ENCODE results near the gene HRH2.

HRH2 gene

GRCh38 chr5:175731172-175731571 is 73.3 kb downstream of the HRH2 start:
- 67 to 84% methylated on average over 3 of the region's 3 CpGs for WGBS, 2 experiments (ENCODE audit: insufficient coverage in 2 of 2)
- Histone ChIP-seq H3K36me3 (ENCODE audit: control insufficient read depth, insufficient read depth, low read length) (no peaks in the 10 kb centered on the region), H3K4me3 (ENCODE audit: extremely low read depth, insufficient read depth, low read length, poor library complexity, severe bottlenecking) (no peak overlapping the region), H3K9me3 (ENCODE audit: control insufficient read depth, low read length) (no peaks in the 10 kb centered on the region), H3K4me1 (ENCODE audit: control insufficient read depth, insufficient read depth, low read length, poor library complexity, severe bottlenecking) (peaks cover 3% of the 10 kb centered on the region), H3K27ac (ENCODE audit: low read depth, low read length, severe bottlenecking) (no peak overlapping the region)

- Histone ChIP-seq H3K9me3 (ENCODE audit: control insufficient read depth, low read length) (no peaks in the 10 kb centered on the region), H3K4me3 (ENCODE audit: extremely low read depth, insufficient read depth, low read length, poor library complexity, severe bottlenecking) (no peak overlapping the region), H3K36me3 (ENCODE audit: control insufficient read depth, insufficient read depth, low read length) (no peaks in the 10 kb centered on the region), H3K27ac (ENCODE audit: low read depth, low read length, severe bottlenecking) (no peak overlapping the region), H3K4me1 (ENCODE audit: control insufficient read depth, insufficient read depth, low read length, poor library complexity, severe bottlenecking) (peaks cover 3% of the 10 kb centered on the region)
- WGBS, 2 experiments (ENCODE audit: insufficient coverage in 2 of 2), result 88% methylated on average over 3 to 4 of the region's 4 CpGs
These were observed 74.0 kb downstream of the HRH2 start for GRCh38 chr5:175731756-175732465.

GRCh38 chr5:175733017-175733416 is 75.1 kb downstream of the HRH2 start:
- H3K9me3 ChIP-seq (ENCODE audit: control insufficient read depth, low read length), result no peaks in the 10 kb centered on the region
- WGBS, 2 experiments (ENCODE audit: insufficient coverage in 2 of 2), result 79 to 88% methylated on average over 6 of the region's 6 CpGs
- H3K4me1 ChIP-seq (ENCODE audit: control insufficient read depth, insufficient read depth, low read length, poor library complexity, severe bottlenecking), result peaks cover 3% of the 10 kb centered on the region
- H3K4me3 ChIP-seq (ENCODE audit: extremely low read depth, insufficient read depth, low read length, poor library complexity, severe bottlenecking), result no peak overlapping the region
- H3K27ac ChIP-seq (ENCODE audit: low read depth, low read length, severe bottlenecking), result no peak overlapping the region
- H3K36me3 ChIP-seq (ENCODE audit: control insufficient read depth, insufficient read depth, low read length), result no peaks in the 10 kb centered on the region

GRCh38 chr5:175734016-175734415 is 76.1 kb downstream of the HRH2 start:
- WGBS, 2 experiments (ENCODE audit: insufficient coverage in 2 of 2), result 86 to 90% methylated on average over 13 of the region's 14 CpGs
- Histone ChIP-seq H3K9me3 (ENCODE audit: control insufficient read depth, low read length) (no peaks in the 10 kb centered on the region), H3K4me1 (ENCODE audit: control insufficient read depth, insufficient read depth, low read length, poor library complexity, severe bottlenecking) (no peaks in the 10 kb centered on the region), H3K36me3 (ENCODE audit: control insufficient read depth, insufficient read depth, low read length) (no peaks in the 10 kb centered on the region), H3K4me3 (ENCODE audit: extremely low read depth, insufficient read depth, low read length, poor library complexity, severe bottlenecking) (no peak overlapping the region), H3K27ac (ENCODE audit: low read depth, low read length, severe bottlenecking) (no peak overlapping the region)

GRCh38 chr5:175734501-175734900 is 76.6 kb downstream of the HRH2 start:
- H3K9me3 ChIP-seq (ENCODE audit: control insufficient read depth, low read length), result no peaks in the 10 kb centered on the region
- no peaks in the 10 kb centered on the region for H3K4me1 ChIP-seq (ENCODE audit: control insufficient read depth, insufficient read depth, low read length, poor library complexity, severe bottlenecking)
- WGBS, 2 experiments (ENCODE audit: insufficient coverage in 2 of 2), result 79 to 83% methylated on average over 6 to 7 of the region's 10 CpGs
- no peak overlapping the region for H3K4me3 ChIP-seq (ENCODE audit: extremely low read depth, insufficient read depth, low read length, poor library complexity, severe bottlenecking)
- H3K27ac ChIP-seq (ENCODE audit: low read depth, low read length, severe bottlenecking), result no peak overlapping the region
- H3K36me3 ChIP-seq (ENCODE audit: control insufficient read depth, insufficient read depth, low read length), result no peaks in the 10 kb centered on the region

- no peaks in the 10 kb centered on the region for H3K36me3 ChIP-seq (ENCODE audit: control insufficient read depth, insufficient read depth, low read length)
- no peaks in the 10 kb centered on the region for H3K4me1 ChIP-seq (ENCODE audit: control insufficient read depth, insufficient read depth, low read length, poor library complexity, severe bottlenecking)
- no peak overlapping the region for H3K4me3 ChIP-seq (ENCODE audit: extremely low read depth, insufficient read depth, low read length, poor library complexity, severe bottlenecking)
- no peak overlapping the region for H3K27ac ChIP-seq (ENCODE audit: low read depth, low read length, severe bottlenecking)
- H3K9me3 ChIP-seq (ENCODE audit: control insufficient read depth, low read length), result no peaks in the 10 kb centered on the region
- WGBS, 2 experiments (ENCODE audit: insufficient coverage in 2 of 2), result 74 to 93% methylated on average over 9 to 11 of the region's 11 CpGs
These were observed 77.8 kb downstream of the HRH2 start for GRCh38 chr5:175735701-175736100.

GRCh38 chr5:175736652-175737051 is 78.8 kb downstream of the HRH2 start:
- Histone ChIP-seq H3K4me3 (ENCODE audit: extremely low read depth, insufficient read depth, low read length, poor library complexity, severe bottlenecking) (no peak overlapping the region), H3K27ac (ENCODE audit: low read depth, low read length, severe bottlenecking) (no peak overlapping the region), H3K4me1 (ENCODE audit: control insufficient read depth, insufficient read depth, low read length, poor library complexity, severe bottlenecking) (no peaks in the 10 kb centered on the region), H3K9me3 (ENCODE audit: control insufficient read depth, low read length) (no peaks in the 10 kb centered on the region), H3K36me3 (ENCODE audit: control insufficient read depth, insufficient read depth, low read length) (no peaks in the 10 kb centered on the region)
- 85 to 86% methylated on average over 1 to 4 of the region's 4 CpGs for WGBS, 2 experiments (ENCODE audit: insufficient coverage in 2 of 2)

GRCh38 chr5:175737481-175737880 is 79.6 kb downstream of the HRH2 start:
- Histone ChIP-seq H3K4me3 (ENCODE audit: extremely low read depth, insufficient read depth, low read length, poor library complexity, severe bottlenecking) (no peak overlapping the region), H3K9me3 (ENCODE audit: control insufficient read depth, low read length) (no peaks in the 10 kb centered on the region), H3K4me1 (ENCODE audit: control insufficient read depth, insufficient read depth, low read length, poor library complexity, severe bottlenecking) (no peaks in the 10 kb centered on the region), H3K36me3 (ENCODE audit: control insufficient read depth, insufficient read depth, low read length) (no peaks in the 10 kb centered on the region), H3K27ac (ENCODE audit: low read depth, low read length, severe bottlenecking) (no peak overlapping the region)
- 61 to 73% methylated on average over 5 of the region's 7 CpGs for WGBS, 2 experiments (ENCODE audit: insufficient coverage in 2 of 2)

GRCh38 chr5:175738126-175738525 is 80.3 kb downstream of the HRH2 start:
- 90 to 100% methylated on average over 1 to 3 of the region's 4 CpGs for WGBS, 2 experiments (ENCODE audit: insufficient coverage in 2 of 2)
- Histone ChIP-seq H3K27ac (ENCODE audit: low read depth, low read length, severe bottlenecking) (no peak overlapping the region), H3K9me3 (ENCODE audit: control insufficient read depth, low read length) (no peaks in the 10 kb centered on the region), H3K4me3 (ENCODE audit: extremely low read depth, insufficient read depth, low read length, poor library complexity, severe bottlenecking) (no peak overlapping the region), H3K4me1 (ENCODE audit: control insufficient read depth, insufficient read depth, low read length, poor library complexity, severe bottlenecking) (no peaks in the 10 kb centered on the region), H3K36me3 (ENCODE audit: control insufficient read depth, insufficient read depth, low read length) (no peaks in the 10 kb centered on the region)

GRCh38 chr5:175738602-175739133 is 80.8 kb downstream of the HRH2 start:
- no peaks in the 10 kb centered on the region for H3K9me3 ChIP-seq (ENCODE audit: control insufficient read depth, low read length)
- no peaks in the 10 kb centered on the region for H3K4me1 ChIP-seq (ENCODE audit: control insufficient read depth, insufficient read depth, low read length, poor library complexity, severe bottlenecking)
- no peak overlapping the region for H3K27ac ChIP-seq (ENCODE audit: low read depth, low read length, severe bottlenecking)
- H3K4me3 ChIP-seq (ENCODE audit: extremely low read depth, insufficient read depth, low read length, poor library complexity, severe bottlenecking), result no peak overlapping the region
- no peaks in the 10 kb centered on the region for H3K36me3 ChIP-seq (ENCODE audit: control insufficient read depth, insufficient read depth, low read length)
- 74 to 75% methylated on average over 10 to 11 of the region's 14 CpGs for WGBS, 2 experiments (ENCODE audit: insufficient coverage in 2 of 2)

- 93% methylated on average over 3 to 4 of the region's 5 CpGs for WGBS, 2 experiments (ENCODE audit: insufficient coverage in 2 of 2)
- no peak overlapping the region for H3K27ac ChIP-seq (ENCODE audit: low read depth, low read length, severe bottlenecking)
- no peaks in the 10 kb centered on the region for H3K9me3 ChIP-seq (ENCODE audit: control insufficient read depth, low read length)
- H3K4me3 ChIP-seq (ENCODE audit: extremely low read depth, insufficient read depth, low read length, poor library complexity, severe bottlenecking), result no peak overlapping the region
- H3K4me1 ChIP-seq (ENCODE audit: control insufficient read depth, insufficient read depth, low read length, poor library complexity, severe bottlenecking), result no peaks in the 10 kb centered on the region
- H3K36me3 ChIP-seq (ENCODE audit: control insufficient read depth, insufficient read depth, low read length), result no peaks in the 10 kb centered on the region
These were observed 82.1 kb downstream of the HRH2 start for GRCh38 chr5:175740014-175740413.
